ENCODE data around the gene BMP6. TPM values are rescaled to one million over a fixed set of nuclear protein-coding genes. Genes with fewer than 3 reads are reported as not detected.

BMP6 gene
- total RNA-seq, 1 donor from 2014 or later = 281 TPM

- DNase-seq (ENCODE audit: low read depth, low spot score) = no peak
Measured at GRCh38 chr6:7747016-7747415, 21.1 kb downstream of the BMP6 start.

GRCh38 chr6:7747433-7747832, 21.5 kb downstream of the BMP6 start:
- DNase-seq (ENCODE audit: low read depth, low spot score) = no peak

GRCh38 chr6:7747901-7748504, 22.1 kb downstream of the BMP6 start:
- no peak for DNase-seq (ENCODE audit: low read depth, low spot score)

GRCh38 chr6:7749478-7749877, 23.6 kb downstream of the BMP6 start:
- no peak for DNase-seq (ENCODE audit: low read depth, low spot score)

- no peak for DNase-seq (ENCODE audit: low read depth, low spot score)
Measured at GRCh38 chr6:7750197-7750596, 24.3 kb downstream of the BMP6 start.

- DNase-seq (ENCODE audit: low read depth, low spot score) = peak; percentile 15
Measured at GRCh38 chr6:7758456-7758855, 32.6 kb downstream of the BMP6 start.

- DNase-seq (ENCODE audit: low read depth, low spot score) = no peak
Measured at GRCh38 chr6:7759320-7759719, 33.4 kb downstream of the BMP6 start.

- DNase-seq (ENCODE audit: low read depth, low spot score) = no peak
Measured at GRCh38 chr6:7761051-7761450, 35.2 kb downstream of the BMP6 start.

- no peak for DNase-seq (ENCODE audit: low read depth, low spot score)
Measured at GRCh38 chr6:7762760-7763159, 36.9 kb downstream of the BMP6 start.

GRCh38 chr6:7763881-7764280, 38.0 kb downstream of the BMP6 start:
- DNase-seq (ENCODE audit: low read depth, low spot score) = no peak

- DNase-seq (ENCODE audit: low read depth, low spot score) = no peak
Measured at GRCh38 chr6:7765575-7766325, 39.9 kb downstream of the BMP6 start.

- no peak for DNase-seq (ENCODE audit: low read depth, low spot score)
Measured at GRCh38 chr6:7769702-7770101, 43.8 kb downstream of the BMP6 start.

GRCh38 chr6:7770111-7770510, 44.2 kb downstream of the BMP6 start:
- DNase-seq (ENCODE audit: low read depth, low spot score) = no peak

GRCh38 chr6:7770601-7771000, 44.7 kb downstream of the BMP6 start:
- no peak for DNase-seq (ENCODE audit: low read depth, low spot score)

- DNase-seq (ENCODE audit: low read depth, low spot score) = no peak
Measured at GRCh38 chr6:7773322-7773721, 47.4 kb downstream of the BMP6 start.

GRCh38 chr6:7773914-7774313, 48.0 kb downstream of the BMP6 start:
- DNase-seq (ENCODE audit: low read depth, low spot score) = no peak

GRCh38 chr6:7776509-7776908, 50.6 kb downstream of the BMP6 start:
- no peak for DNase-seq (ENCODE audit: low read depth, low spot score)

GRCh38 chr6:7777074-7777473, 51.2 kb downstream of the BMP6 start:
- no peak for DNase-seq (ENCODE audit: low read depth, low spot score)

GRCh38 chr6:7781240-7781639, 55.3 kb downstream of the BMP6 start:
- DNase-seq (ENCODE audit: low read depth, low spot score) = no peak

GRCh38 chr6:7784248-7784647, 58.3 kb downstream of the BMP6 start:
- no peak for DNase-seq (ENCODE audit: low read depth, low spot score)

- no peak for DNase-seq (ENCODE audit: low read depth, low spot score)
Measured at GRCh38 chr6:7784706-7785105, 58.8 kb downstream of the BMP6 start.

GRCh38 chr6:7785243-7786035, 59.5 kb downstream of the BMP6 start:
- DNase-seq (ENCODE audit: low read depth, low spot score) = no peak

All from pulmonary artery endothelial cell (primary cell).